HG03196 (cell line): Measurements from ENCODE around the gene HMGB2.

Experiments
- ATAC-seq: cut with Tn5 transposase; IDR thresholded peaks from one replicate; pipeline ENCODE4 v1.9.1; 2021; ENCODE audit not compliant: unreplicated experiment

The HMGB2 gene

GRCh38 chr4:173288698-173289352 is 45.3 kb downstream of the HMGB2 start:
- ATAC-seq = no peak

- peak; percentile 57 for ATAC-seq
Observed at GRCh38 chr4:173288296-173288695, 45.9 kb downstream of the HMGB2 start.

GRCh38 chr4:173287486-173287885 is 46.7 kb downstream of the HMGB2 start:
- no peak for ATAC-seq

- ATAC-seq = no peak
Observed at GRCh38 chr4:173284463-173284862, 49.7 kb downstream of the HMGB2 start.

- no peak for ATAC-seq
Observed at GRCh38 chr4:173282626-173283025, 51.5 kb downstream of the HMGB2 start.

- ATAC-seq = no peak
Observed at GRCh38 chr4:173282256-173282562, 51.9 kb downstream of the HMGB2 start.

GRCh38 chr4:173281406-173282255 is 52.5 kb downstream of the HMGB2 start:
- no peak for ATAC-seq
